Kidney epithelial cell (primary cell): ENCODE data around the gene RUNX3. TPM values are rescaled to one million over a fixed set of nuclear protein-coding genes. Genes with fewer than 3 reads are reported as not detected.

Source experiments
- DNase-seq: peaks from one replicate; pipeline ENCODE4 v3.0.0-alpha.2; 2010; ENCODE audit warnings: low read depth
- H3K27me3 ChIP-seq: 2 replicates; pipeline ENCODE4 v1.6.0; 2011; ENCODE audit warnings: low read length; ENCODE audit not compliant: control insufficient read depth, insufficient read depth
- H3K36me3 ChIP-seq: 2 replicates; pipeline ENCODE4 v1.5.1; 2011; ENCODE audit warnings: low read length; ENCODE audit not compliant: control insufficient read depth, insufficient read depth
- H3K4me3 ChIP-seq: 2 replicates; pipeline ENCODE4 v1.5.1; 2011; ENCODE audit warnings: low read depth, mild to moderate bottlenecking, control low read depth, low read length
- CTCF ChIP-seq: IDR thresholded peaks from 2 replicates; pipeline ENCODE4 v1.5.1; 2011; ENCODE audit warnings: mild to moderate bottlenecking, moderate library complexity, low read length, control low read depth, inconsistent platforms; ENCODE audit not compliant: insufficient read depth, poor library complexity, severe bottlenecking
- total RNA-seq: library from RNA; depleted of rRNA; stranded (reverse); fragments of >200 nt; gene quantifications from 2 replicates; pipeline ENCODE4 v1.2.3, GENCODE V29; 2015

The RUNX3 gene
- total RNA-seq, 1 donor from 2014 or later, result 0.38 TPM

- no peak for DNase-seq
Observed at GRCh38 chr1:24967962-24968361, 37.9 kb upstream of the RUNX3 start.

GRCh38 chr1:24967555-24967954, 37.5 kb upstream of the RUNX3 start:
- peaks cover 4% of the 10 kb centered on the region for H3K27me3 ChIP-seq

More at GRCh38 chr1:24967962-24968361, 37.9 kb upstream of the RUNX3 start:
- Histone ChIP-seq H3K4me3 (no peak overlapping the region), H3K27me3 (peaks cover 3% of the 10 kb centered on the region), H3K36me3 (no peaks in the 10 kb centered on the region)
- no peak for TF ChIP-seq CTCF

GRCh38 chr1:24966724-24967346, 36.8 kb upstream of the RUNX3 start:
- no peak for DNase-seq

More at GRCh38 chr1:24967555-24967954, 37.5 kb upstream of the RUNX3 start:
- no peak overlapping the region for H3K4me3 ChIP-seq
- DNase-seq, result no peak
- no peaks in the 10 kb centered on the region for H3K36me3 ChIP-seq
- no peak for TF ChIP-seq CTCF

GRCh38 chr1:24966121-24966723, 36.1 kb upstream of the RUNX3 start:
- no peak overlapping the region for H3K4me3 ChIP-seq
- no peaks in the 10 kb centered on the region for H3K36me3 ChIP-seq
- no peak for DNase-seq
- TF ChIP-seq CTCF, result no peak
- peaks cover 6% of the 10 kb centered on the region for H3K27me3 ChIP-seq

More at GRCh38 chr1:24966724-24967346, 36.8 kb upstream of the RUNX3 start:
- Histone ChIP-seq H3K27me3 (peaks cover 4% of the 10 kb centered on the region), H3K4me3 (no peak overlapping the region), H3K36me3 (no peaks in the 10 kb centered on the region)
- TF ChIP-seq CTCF, result no peak

GRCh38 chr1:24965571-24965930, 35.5 kb upstream of the RUNX3 start:
- no peak for TF ChIP-seq CTCF
- DNase-seq, result no peak
- H3K4me3 ChIP-seq, result no peak overlapping the region
- H3K36me3 ChIP-seq, result no peaks in the 10 kb centered on the region
- peaks cover 8% of the 10 kb centered on the region for H3K27me3 ChIP-seq
